H1 (cell line): Measurements from ENCODE around the gene MMP24OS. TPM values are rescaled to one million over a fixed set of nuclear protein-coding genes. Genes with fewer than 3 reads are reported as not detected.

ENCODE experiments used
- CTCF ChIA-PET: fragments of 300-600 bp; sonication (Branson Sonifier 250); formaldehyde crosslinking; loops from one replicate; lab custom pipeline; 2021; ENCODE audit not compliant: partially characterized antibody; lab: Charles Lee
- POLR2A ChIA-PET: fragments of 300-600 bp; sonication (Branson Sonifier 250); formaldehyde crosslinking; loops from one replicate; lab custom pipeline; 2021; ENCODE audit warnings: inconsistent platforms; ENCODE audit not compliant: partially characterized antibody; lab: Charles Lee
- DNase-seq, 2 experiments: peaks; one replicate each; pipeline versions ENCODE4 v3.0.0 to v3.0.0-alpha.2; 2010 to 2022; ENCODE audit warnings: low spot score in 2 of 2, low read depth in 1 of 2, mixed read lengths in 1 of 2
- FAIRE-seq: peaks from 2 replicates; lab custom pipeline; 2011; peaks lifted over from hg19 to GRCh38; lab: Jason Lieb, UNC
- H2AFZ ChIP-seq: 2 replicates; pipeline ENCODE4 v1.8.1; 2012; ENCODE audit warnings: low read length, inconsistent platforms
- H2AK5ac ChIP-seq: 2 replicates; pipeline ENCODE4 v1.6.1; 2013; ENCODE audit warnings: low read depth, low read length
- H2BK120ac ChIP-seq: replicated peaks from 2 replicates; pipeline ENCODE3; 2013; ENCODE audit warnings: low read depth, low read length, inconsistent platforms
- H2BK12ac ChIP-seq: 2 replicates; pipeline ENCODE4 v1.6.1; 2013; ENCODE audit warnings: low read depth, low read length
- H2BK15ac ChIP-seq: 2 replicates; pipeline ENCODE4 v1.6.1; 2013; ENCODE audit warnings: low read length
- H2BK20ac ChIP-seq: 2 replicates; pipeline ENCODE4 v1.6.1; 2013; ENCODE audit warnings: low read length
- H2BK5ac ChIP-seq: 2 replicates; pipeline ENCODE4 v1.6.1; 2013; ENCODE audit warnings: low read depth, low read length
- H3K14ac ChIP-seq: 2 replicates; pipeline ENCODE4 v1.6.1; 2013; ENCODE audit warnings: inconsistent platforms; ENCODE audit not compliant: insufficient read length
- H3K18ac ChIP-seq: 2 replicates; pipeline ENCODE4 v1.6.1; 2013; ENCODE audit warnings: low read length; ENCODE audit errors: extremely low read depth
- H3K23ac ChIP-seq: 2 replicates; pipeline ENCODE4 v1.6.1; 2013; ENCODE audit warnings: inconsistent platforms; ENCODE audit not compliant: insufficient read length
- H3K23me2 ChIP-seq: 2 replicates; pipeline ENCODE4 v1.6.1; 2013; ENCODE audit warnings: low read depth, low read length
- H3K27ac ChIP-seq: 2 replicates; pipeline ENCODE4 v1.6.1; 2011; ENCODE audit warnings: low read depth, low read length, inconsistent platforms
- H3K27me3 ChIP-seq, 4 experiments: replicated peaks in 1 of 4; 1 replicate in 1 of 4; 2 replicates in 3 of 4; pipeline versions ENCODE4 v1.6.1 to v1.8.1; 2011 to 2013; ENCODE audit warnings: low read length in 3 of 4, mild to moderate bottlenecking in 3 of 4, inconsistent platforms in 2 of 4, mixed read lengths in 2 of 4, moderate library complexity in 1 of 4; ENCODE audit not compliant: control insufficient read depth in 3 of 4, insufficient read depth in 3 of 4; ENCODE audit errors: extremely low read depth in 1 of 4
- H3K36me3 ChIP-seq, 4 experiments: 2 replicates each; pipeline versions ENCODE4 v1.6.1 to v1.8.1; 2011 to 2013; ENCODE audit warnings: mild to moderate bottlenecking in 4 of 4, low read length in 3 of 4, moderate library complexity in 2 of 4, control low read depth in 1 of 4, inconsistent platforms in 1 of 4; ENCODE audit not compliant: insufficient read depth in 4 of 4, control insufficient read depth in 2 of 4
- H3K4ac ChIP-seq: replicated peaks from 2 replicates; pipeline ENCODE3; 2013; ENCODE audit warnings: low read length, low read depth, mixed read lengths, inconsistent platforms; ENCODE audit not compliant: insufficient read length
- H3K4me1 ChIP-seq, 4 experiments: replicated peaks in 1 of 4; 1 replicate in 1 of 4; 2 replicates in 3 of 4; pipeline versions ENCODE4 v1.6.1 to v1.8.1; 2011 to 2013; ENCODE audit warnings: low read length in 3 of 4, inconsistent platforms in 2 of 4, mixed read lengths in 1 of 4; ENCODE audit not compliant: insufficient read depth in 4 of 4, control insufficient read depth in 3 of 4
- H3K4me2 ChIP-seq, 2 experiments: 2 replicates each; pipeline versions ENCODE4 v1.6.1 to v1.8.1; 2011 to 2013; ENCODE audit warnings: low read depth in 2 of 2, low read length in 2 of 2, control low read depth in 1 of 2, inconsistent platforms in 1 of 2, mild to moderate bottlenecking in 1 of 2; ENCODE audit not compliant: insufficient read depth in 1 of 2
- H3K4me3 ChIP-seq, 4 experiments: fragments of 200-600, 300-600 bp in 1 of 4; sonication (generic), shearing (Covaris generic), sonication (Bioruptor Twin) in 1 of 4; 2 replicates each; pipeline versions ENCODE4 v1.5.1 to v1.8.1; 2011 to 2016; ENCODE audit warnings: low read length in 4 of 4, low read depth in 3 of 4, control low read depth in 2 of 4, inconsistent platforms in 2 of 4, mild to moderate bottlenecking in 2 of 4, mixed read lengths in 1 of 4, moderate library complexity in 1 of 4; ENCODE audit not compliant: insufficient read depth in 2 of 4; ENCODE audit errors: extremely low read depth in 1 of 4
- H3K56ac ChIP-seq: replicated peaks from 2 replicates; pipeline ENCODE3; 2013; ENCODE audit warnings: low read depth, mild to moderate bottlenecking, mixed read lengths, low read length, inconsistent platforms; ENCODE audit not compliant: insufficient read length
- H3K79me1 ChIP-seq: 2 replicates; pipeline ENCODE4 v1.6.1; 2013; ENCODE audit warnings: low read depth, low read length, control low read depth
- H3K79me2 ChIP-seq, 2 experiments: 2 replicates each; pipeline versions ENCODE4 v1.6.1 to v1.8.1; 2012 to 2013; ENCODE audit warnings: low read length in 2 of 2, mild to moderate bottlenecking in 2 of 2, inconsistent platforms in 1 of 2; ENCODE audit not compliant: insufficient read depth in 2 of 2, control insufficient read depth in 1 of 2
- H3K9ac ChIP-seq, 4 experiments: replicated peaks in 1 of 4; 1 replicate in 1 of 4; 2 replicates in 3 of 4; pipeline versions ENCODE4 v1.6.1 to v1.8.1; 2011 to 2013; ENCODE audit warnings: low read depth in 3 of 4, low read length in 3 of 4, control low read depth in 2 of 4, mild to moderate bottlenecking in 2 of 4, moderate library complexity in 2 of 4, inconsistent platforms in 1 of 4; ENCODE audit errors: extremely low read depth in 1 of 4
- H3K9me3 ChIP-seq, 2 experiments: 2 replicates each; pipeline versions ENCODE4 v1.6.1 to v1.8.1; 2012 to 2013; ENCODE audit warnings: mild to moderate bottlenecking in 2 of 2, moderate library complexity in 2 of 2, control low read depth in 1 of 2, inconsistent platforms in 1 of 2, low read depth in 1 of 2, low read length in 1 of 2, mixed read lengths in 1 of 2; ENCODE audit not compliant: insufficient read depth in 2 of 2
- H4K20me1 ChIP-seq, 2 experiments: replicated peaks in 1 of 2; 2 replicates each; pipeline versions ENCODE3 to v1.8.1; 2011 to 2013; ENCODE audit warnings: inconsistent platforms in 2 of 2, low read length in 2 of 2, mild to moderate bottlenecking in 1 of 2; ENCODE audit not compliant: insufficient read depth in 2 of 2, control insufficient read depth in 1 of 2
- H4K5ac ChIP-seq: 2 replicates; pipeline ENCODE4 v1.6.1; 2013; ENCODE audit warnings: low read length, low read depth, mixed read lengths, inconsistent platforms; ENCODE audit not compliant: insufficient read length
- H4K8ac ChIP-seq: 2 replicates; pipeline ENCODE4 v1.8.0; 2013; ENCODE audit warnings: mild to moderate bottlenecking, moderate library complexity, low read length, inconsistent platforms; ENCODE audit not compliant: insufficient read depth; ENCODE audit errors: extremely low read depth
- H4K91ac ChIP-seq: replicated peaks from 2 replicates; pipeline ENCODE3; 2013; ENCODE audit warnings: low read length, mixed read lengths, inconsistent platforms; ENCODE audit not compliant: insufficient read length
- GABPA ChIP-seq: IDR thresholded peaks from 2 replicates; pipeline ENCODE4 v1.6.1; 2011; ENCODE audit warnings: mild to moderate bottlenecking, low read length, moderate library complexity, borderline replicate concordance; ENCODE audit not compliant: insufficient read depth
- MAFK ChIP-seq: IDR thresholded peaks from 2 replicates; pipeline ENCODE4 v1.6.1; 2012; ENCODE audit warnings: low read depth, mild to moderate bottlenecking, improper control_type of control experiment, low read length
- NANOG ChIP-seq: IDR thresholded peaks from 2 replicates; pipeline ENCODE4 v1.6.1; 2011; ENCODE audit warnings: low read length, low read depth, mild to moderate bottlenecking, inconsistent platforms; ENCODE audit not compliant: insufficient read depth, poor library complexity, severe bottlenecking
- NRF1 ChIP-seq: IDR thresholded peaks from 2 replicates; pipeline ENCODE4 v1.6.1; 2011; ENCODE audit warnings: mild to moderate bottlenecking, low read depth, low read length, improper control_type of control experiment
- SIRT6 ChIP-seq: IDR thresholded peaks from one replicate; pipeline ENCODE4 v1.7.1; 2012; ENCODE audit warnings: low read length, inconsistent platforms
- TAF1 ChIP-seq: IDR thresholded peaks from 2 replicates; pipeline ENCODE4 v1.6.1; 2011; ENCODE audit warnings: mild to moderate bottlenecking, low read depth, low read length
- ZNF274 ChIP-seq: IDR thresholded peaks from 2 replicates; pipeline ENCODE4 v1.7.0; 2012; ENCODE audit warnings: low read length, borderline replicate concordance; ENCODE audit errors: extremely low read depth
- WGBS, 2 experiments: shearing (Covaris generic) in 1 of 2; methylation state at CpG; one replicate each; pipeline versions ENCODE4 v1.1.6 to v1.1.7; 2013 to 2015; ENCODE audit warnings: low lambda C conversion rate in 2 of 2, mixed read lengths in 2 of 2, inconsistent platforms in 1 of 2, low coverage in 1 of 2, missing lambda C conversion rate in 1 of 2; ENCODE audit not compliant: insufficient replicate concordance in 2 of 2, insufficient coverage in 1 of 2, insufficient read length in 1 of 2; ENCODE audit errors: extremely low coverage in 1 of 2, missing lambda C conversion rate in 1 of 2; 5-methylcytosine and 5-hydroxymethylcytosine counted together
- polyA plus RNA-seq, 7 experiments: library from polyadenylated mRNA; depleted of rRNA in 3 of 7; stranded (reverse) in 5 of 7; unstranded in 2 of 7; fragments of >200 nt in 5 of 7; fragments of 200-250 nt in 2 of 7; gene quantifications; 1 replicate in 5 of 7; 2 replicates in 1 of 7; 4 replicates in 1 of 7; pipeline versions ENCODE4 v1.2.1 to v1.2.3, GENCODE V29; 2011 to 2013; ENCODE audit warnings: missing spikeins in 2 of 7, mixed read lengths in 2 of 7
- total RNA-seq: library from RNA; stranded (reverse); fragmentation: NEBNext Ultra II Directional; extraction: Animal tissue kit (Norgen Biotek cat#: 25700); gene quantifications from 2 replicates; pipeline ENCODE4 v1.2.1, GENCODE V29; 2021
- TF ChIP-seq, protein P1 (sequence below): IDR thresholded peaks from 2 replicates; pipeline ENCODE4 v1.6.1; 2012; ENCODE audit warnings: low read length, inconsistent platforms
- TF ChIP-seq, protein P2 (sequence below), 3 experiments: IDR thresholded peaks; 1 replicate in 2 of 3; 2 replicates in 1 of 3; pipeline versions ENCODE4 v1.5.1 to v1.6.1; 2011; ENCODE audit warnings: low read length in 3 of 3, mild to moderate bottlenecking in 3 of 3, inconsistent platforms in 2 of 3, low read depth in 1 of 3, moderate library complexity in 1 of 3; ENCODE audit not compliant: insufficient read depth in 1 of 3; ENCODE audit errors: control extremely low read depth in 1 of 3

Gene MMP24OS
- total and polyA plus RNA-seq, 2 of the 8 experiments (the other 6 are each of a cell fraction or from before 2014, with no cell fraction given), result 19.0 to 21.3 TPM

DNA sequence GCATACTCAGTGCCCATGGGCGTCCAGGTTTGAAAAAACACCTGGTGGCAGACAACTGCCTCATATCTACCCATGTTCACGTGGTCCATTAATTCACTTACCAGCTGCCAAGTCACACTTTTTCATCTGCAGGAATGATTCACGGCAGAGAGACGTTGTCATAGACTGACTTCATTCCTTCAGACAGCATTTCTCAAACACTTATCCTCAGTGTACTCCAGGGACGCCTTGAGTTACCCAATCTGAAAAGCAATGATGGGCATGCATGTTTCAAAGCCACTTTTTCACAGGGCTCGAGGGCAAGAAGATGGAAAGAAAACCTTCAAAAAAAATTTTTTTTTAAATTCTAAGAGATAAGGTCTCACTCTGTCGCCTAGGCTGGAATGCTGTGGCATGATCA, 6.0 kb downstream of the MMP24OS start:
- no peak overlapping the region for H2AFZ ChIP-seq
- no peaks in the 10 kb centered on the region; the same call in 1 of the 2 replicates for H3K79me1 ChIP-seq
- no peaks in the 10 kb centered on the region for H4K20me1 ChIP-seq
- no peak overlapping the region for H3K4ac ChIP-seq
- no peak overlapping the region for H2BK20ac ChIP-seq
- no peaks in the 10 kb centered on the region for H3K79me2 ChIP-seq
- no peak overlapping the region for H3K14ac ChIP-seq
- no peak overlapping the region for H3K27ac ChIP-seq
- no peak overlapping the region for H3K56ac ChIP-seq
- no peak overlapping the region for H2BK12ac ChIP-seq
- no peak overlapping the region for H3K4me3 ChIP-seq
- H3K9ac ChIP-seq, result no peak overlapping the region
- H2AK5ac ChIP-seq, result no peak overlapping the region
- H3K9me3 ChIP-seq, result no peaks in the 10 kb centered on the region
- POLR2A ChIA-PET, result interaction anchor here (1.3 to 7.9 kb wide), 4 partner anchors 6 to 13 kb away, joined by 3 to 98 read pairs (median 10); partner anchors contain the start of gene EIF6
- H3K27me3 ChIP-seq, result no peaks in the 10 kb centered on the region
- H4K5ac ChIP-seq, result no peak overlapping the region
- H3K23ac ChIP-seq, result no peak overlapping the region
- CTCF ChIA-PET, result interaction anchor here (0.7 to 11.5 kb wide), 8 partner anchors 28 to 397 kb away, joined by 3 to 135 read pairs (median 6); partner anchors contain the start of gene EDEM2
- DNase-seq (no peak), FAIRE-seq (no peak)
- no peak overlapping the region for H2BK120ac ChIP-seq
- H4K91ac ChIP-seq, result no peak overlapping the region
- no peak overlapping the region for H2BK15ac ChIP-seq
- peaks cover 0 to 17% (median 0%) of the 10 kb centered on the region in 4 experiments; a peak in 3 of 8 replicates for H3K36me3 ChIP-seq
- H2BK5ac ChIP-seq, result no peak overlapping the region
- H3K4me2 ChIP-seq, result no peak overlapping the region
- no peaks in the 10 kb centered on the region for H3K23me2 ChIP-seq
- peaks cover 3 to 12% (median 6%) of the 10 kb centered on the region in 4 experiments for H3K4me1 ChIP-seq
- H4K8ac ChIP-seq, result no peak overlapping the region
- H3K18ac ChIP-seq, result no peak overlapping the region
- WGBS, 2 experiments, result 88% methylated on average over 7 of the region's 7 CpGs; no CpG with 5 or more reads in 1 of the 2 experiments
- TF ChIP-seq, protein P1, sequence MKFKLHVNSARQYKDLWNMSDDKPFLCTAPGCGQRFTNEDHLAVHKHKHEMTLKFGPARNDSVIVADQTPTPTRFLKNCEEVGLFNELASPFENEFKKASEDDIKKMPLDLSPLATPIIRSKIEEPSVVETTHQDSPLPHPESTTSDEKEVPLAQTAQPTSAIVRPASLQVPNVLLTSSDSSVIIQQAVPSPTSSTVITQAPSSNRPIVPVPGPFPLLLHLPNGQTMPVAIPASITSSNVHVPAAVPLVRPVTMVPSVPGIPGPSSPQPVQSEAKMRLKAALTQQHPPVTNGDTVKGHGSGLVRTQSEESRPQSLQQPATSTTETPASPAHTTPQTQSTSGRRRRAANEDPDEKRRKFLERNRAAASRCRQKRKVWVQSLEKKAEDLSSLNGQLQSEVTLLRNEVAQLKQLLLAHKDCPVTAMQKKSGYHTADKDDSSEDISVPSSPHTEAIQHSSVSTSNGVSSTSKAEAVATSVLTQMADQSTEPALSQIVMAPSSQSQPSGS, result no peak
- TF ChIP-seq SIRT6 (no peak), NRF1 (no peak), GABPA (no peak), NANOG (no peak), TAF1 (no peak), MAFK (no peak), ZNF274 (no peak)
- TF ChIP-seq, protein P2, sequence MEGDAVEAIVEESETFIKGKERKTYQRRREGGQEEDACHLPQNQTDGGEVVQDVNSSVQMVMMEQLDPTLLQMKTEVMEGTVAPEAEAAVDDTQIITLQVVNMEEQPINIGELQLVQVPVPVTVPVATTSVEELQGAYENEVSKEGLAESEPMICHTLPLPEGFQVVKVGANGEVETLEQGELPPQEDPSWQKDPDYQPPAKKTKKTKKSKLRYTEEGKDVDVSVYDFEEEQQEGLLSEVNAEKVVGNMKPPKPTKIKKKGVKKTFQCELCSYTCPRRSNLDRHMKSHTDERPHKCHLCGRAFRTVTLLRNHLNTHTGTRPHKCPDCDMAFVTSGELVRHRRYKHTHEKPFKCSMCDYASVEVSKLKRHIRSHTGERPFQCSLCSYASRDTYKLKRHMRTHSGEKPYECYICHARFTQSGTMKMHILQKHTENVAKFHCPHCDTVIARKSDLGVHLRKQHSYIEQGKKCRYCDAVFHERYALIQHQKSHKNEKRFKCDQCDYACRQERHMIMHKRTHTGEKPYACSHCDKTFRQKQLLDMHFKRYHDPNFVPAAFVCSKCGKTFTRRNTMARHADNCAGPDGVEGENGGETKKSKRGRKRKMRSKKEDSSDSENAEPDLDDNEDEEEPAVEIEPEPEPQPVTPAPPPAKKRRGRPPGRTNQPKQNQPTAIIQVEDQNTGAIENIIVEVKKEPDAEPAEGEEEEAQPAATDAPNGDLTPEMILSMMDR (IDR thresholded peaks at IDR 0.05; ENCODE audit: control extremely low read depth in 1 of 3, insufficient read depth in 1 of 3, low read depth in 1 of 3, low read length in 3 of 3), result no peak
